Dedifferentiated amniotic fluid mesenchymal stem cell (primary cell): ENCODE results near the gene JMJD1C.

ENCODE experiments used
- DNase-seq: peaks from one replicate; pipeline ENCODE4 v3.0.0-alpha.2; 2016; ENCODE audit errors: extremely low spot score

JMJD1C gene

GRCh38 chr10:63132651-63133055 lies 333.1 kb downstream of the JMJD1C start:
- DNase-seq, result no peak

GRCh38 chr10:63129888-63130287 lies 335.9 kb downstream of the JMJD1C start:
- no peak for DNase-seq

GRCh38 chr10:63128443-63128842 lies 337.3 kb downstream of the JMJD1C start:
- no peak for DNase-seq

GRCh38 chr10:63125459-63125858 lies 340.3 kb downstream of the JMJD1C start:
- no peak for DNase-seq

- DNase-seq, result no peak
Measured at GRCh38 chr10:63123727-63124362, 341.9 kb downstream of the JMJD1C start.

- DNase-seq, result peak; percentile 82
Measured at GRCh38 chr10:63120554-63120953, 345.2 kb downstream of the JMJD1C start.

- DNase-seq, result no peak
Measured at GRCh38 chr10:63119041-63119440, 346.7 kb downstream of the JMJD1C start.
